B cell (primary cell): ENCODE results near the gene ERBB3. TPM values are rescaled to one million over a fixed set of nuclear protein-coding genes. Genes with fewer than 3 reads are reported as not detected.

ENCODE experiments used
- ATAC-seq: fragments of 200-7000 bp; cut with Tn5 transposase; one replicate; pipeline ENCODE4 v1.10.0; 2021; ENCODE audit warnings: low read depth, mild to moderate bottlenecking, moderate number of reproducible peaks, moderate library complexity
- CTCF ChIA-PET: fragments of 350-600 bp; sonication (Branson Sonifier 250); formaldehyde crosslinking; loops from one replicate; lab custom pipeline; 2021; ENCODE audit warnings: antibody characterized with exemption, inconsistent platforms; lab: Charles Lee
- POLR2A ChIA-PET: fragments of 350-600 bp; sonication (Branson Sonifier 250); formaldehyde crosslinking; loops from one replicate; lab custom pipeline; 2021; ENCODE audit warnings: antibody characterized with exemption; lab: Charles Lee
- DNase-seq: peaks from one replicate; pipeline ENCODE4 v3.0.0; 2013
- H2AFZ ChIP-seq: 2 replicates; pipeline ENCODE4 v1.6.1; 2012; ENCODE audit warnings: mild to moderate bottlenecking, low read depth, low read length; ENCODE audit not compliant: insufficient read depth, poor library complexity, severe bottlenecking
- H3K27ac ChIP-seq, 2 donors: 1 replicate in 1 of 2; 2 replicates in 1 of 2; pipeline ENCODE4 v1.5.1; 2012 to 2013; ENCODE audit warnings: low read length in 2 of 2, mild to moderate bottlenecking in 2 of 2, moderate library complexity in 1 of 2
- H3K27me3 ChIP-seq, 4 experiments: fragments of 200-600 bp in 1 of 4; sonication (generic) in 1 of 4; replicated peaks in 1 of 4; 1 replicate in 2 of 4; 2 replicates in 2 of 4; pipeline versions ENCODE4 v1.6.1 to v1.7.0; 2013 to 2016; ENCODE audit warnings: low read length in 3 of 4, mild to moderate bottlenecking in 2 of 4, mixed read lengths in 1 of 4, moderate library complexity in 1 of 4; ENCODE audit not compliant: insufficient read depth in 4 of 4, control insufficient read depth in 3 of 4; ENCODE audit errors: control extremely low read depth in 1 of 4
- H3K36me3 ChIP-seq, 2 experiments: replicated peaks in 1 of 2; 1 replicate in 1 of 2; 2 replicates in 1 of 2; pipeline versions ENCODE4 v1.6.1 to v1.7.1; 2013; ENCODE audit warnings: low read length in 1 of 2; ENCODE audit not compliant: insufficient read depth in 2 of 2, control insufficient read depth in 1 of 2; ENCODE audit errors: control extremely low read depth in 1 of 2, extremely low read depth in 1 of 2
- H3K4me1 ChIP-seq, 2 donors: fragments of 200-600 bp in 1 of 2; sonication (generic) in 1 of 2; 1 replicate in 1 of 2; 2 replicates in 1 of 2; pipeline versions ENCODE4 v1.5.1 to v1.6.1; 2013 to 2017; ENCODE audit warnings: low read length in 2 of 2; ENCODE audit not compliant: control insufficient read depth in 2 of 2, insufficient read depth in 2 of 2
- H3K4me2 ChIP-seq: replicated peaks from 2 replicates; pipeline ENCODE3; 2012; ENCODE audit warnings: mild to moderate bottlenecking, low read depth, low read length; ENCODE audit not compliant: poor library complexity, severe bottlenecking
- H3K4me3 ChIP-seq, 5 experiments: fragments of 200-600 bp in 1 of 5; sonication (generic) in 1 of 5; 1 replicate in 3 of 5; 2 replicates in 2 of 5; pipeline versions ENCODE4 v1.5.1 to v1.7.0; 2011 to 2016; ENCODE audit warnings: low read length in 4 of 5, mild to moderate bottlenecking in 4 of 5, low read depth in 2 of 5, control low read depth in 1 of 5, moderate library complexity in 1 of 5; ENCODE audit not compliant: insufficient read depth in 1 of 5; ENCODE audit errors: control extremely low read depth in 1 of 5, extremely low read depth in 1 of 5
- H3K79me2 ChIP-seq: fragments of 200-600 bp; sonication (generic); one replicate; pipeline ENCODE4 v1.6.0; 2016; ENCODE audit warnings: low read length; ENCODE audit not compliant: control insufficient read depth, insufficient read depth
- H3K9ac ChIP-seq: fragments of 200-600 bp; sonication (generic); 2 replicates; pipeline ENCODE4 v1.6.1; 2017; ENCODE audit warnings: mild to moderate bottlenecking, low read length, moderate library complexity
- H3K9me3 ChIP-seq, 3 donors: one replicate each; pipeline versions ENCODE4 v1.6.1 to v1.7.1; 2013; ENCODE audit warnings: low read length in 2 of 3; ENCODE audit not compliant: control insufficient read depth in 2 of 3, insufficient read depth in 1 of 3; ENCODE audit errors: control extremely low read depth in 1 of 3
- H4K20me1 ChIP-seq: 2 replicates; pipeline ENCODE4 v1.6.0; 2012; ENCODE audit warnings: mild to moderate bottlenecking, low read length; ENCODE audit not compliant: insufficient read depth, control insufficient read depth, poor library complexity, severe bottlenecking
- H3K27ac Mint-ChIP-seq: one replicate; pipeline ENCODE4 v1.8.0; 2021; ENCODE audit warnings: mixed read lengths
- H3K27me3 Mint-ChIP-seq: one replicate; pipeline ENCODE4 v1.8.0; 2021; ENCODE audit warnings: mixed read lengths
- H3K4me1 Mint-ChIP-seq: one replicate; pipeline ENCODE4 v1.8.0; 2021; ENCODE audit warnings: mixed read lengths
- H3K4me3 Mint-ChIP-seq: one replicate; pipeline ENCODE4 v1.8.0; 2021; ENCODE audit warnings: mixed read lengths
- H3K9me3 Mint-ChIP-seq: one replicate; pipeline ENCODE4 v1.8.0; 2022; ENCODE audit warnings: mixed read lengths; ENCODE audit not compliant: insufficient read depth
- EZH2 ChIP-seq: IDR thresholded peaks from 2 replicates; pipeline ENCODE4 v1.6.1; 2012; ENCODE audit warnings: borderline replicate concordance, low read depth, mild to moderate bottlenecking, moderate library complexity, low read length; ENCODE audit not compliant: insufficient read depth, poor library complexity, severe bottlenecking
- WGBS: methylation state at CpG from one replicate; pipeline ENCODE4 v1.1.5; 2013; ENCODE audit warnings: missing lambda C conversion rate; ENCODE audit not compliant: insufficient coverage; 5-methylcytosine and 5-hydroxymethylcytosine counted together
- intact Hi-C: fragments of 100-400 bp; cut with micrococcal nuclease; formaldehyde crosslinking; loops from one replicate; pipeline ENCODE4 v1.10.0; 2022
- polyA plus RNA-seq: library from polyadenylated mRNA; depleted of rRNA; stranded (reverse); fragments of >200 nt; gene quantifications from 2 replicates; pipeline ENCODE4 v1.2.3, GENCODE V29; 2012
- total RNA-seq, 2 donors: library from RNA; stranded (reverse); fragments of 120-200 nt in 1 of 2; gene quantifications; 1 replicate in 1 of 2; 2 replicates in 1 of 2; pipeline versions ENCODE4 v1.2.3 to v1.2.4, GENCODE V29; 2013 to 2022
- TF ChIP-seq, protein P1 (sequence below): fragments of 200-600 bp; IDR thresholded peaks from one replicate; pipeline ENCODE4 v1.8.0; 2022; ENCODE audit warnings: antibody characterized with exemption, mild to moderate bottlenecking

Gene ERBB3
- total and polyA plus RNA-seq, 2 donors (not counting 1 experiment from before 2014, with no cell fraction given): 0.10 TPM; not detected in 1

DNA sequence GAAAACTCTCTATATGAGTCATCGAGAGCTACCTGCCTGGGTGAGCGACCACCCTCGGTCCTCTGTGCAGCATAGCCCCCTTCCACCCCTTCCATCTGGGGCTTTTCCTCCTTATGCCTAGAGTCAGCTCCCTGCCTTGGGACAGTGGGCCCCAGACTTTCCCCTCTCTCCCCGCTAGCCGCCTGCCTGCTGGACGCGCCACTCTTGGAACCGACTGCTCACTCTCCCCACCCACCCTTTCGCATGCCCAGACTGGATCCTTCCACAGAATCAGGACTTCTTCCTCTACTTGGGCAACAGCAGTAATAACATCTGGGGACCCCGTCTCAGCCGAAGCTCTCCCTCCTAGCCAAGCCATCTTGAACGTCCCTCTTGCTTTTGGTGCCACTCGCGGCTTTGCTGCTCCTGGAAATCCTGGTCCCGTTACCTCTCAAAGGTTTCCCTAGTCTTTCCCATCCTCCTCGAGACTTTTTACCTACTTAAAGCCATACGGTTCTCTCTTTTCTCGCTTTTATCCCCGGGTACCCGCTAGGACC is 48.8 kb downstream of the ERBB3 start:
- ATAC-seq (no peak), DNase-seq (no peak)
- TF ChIP-seq EZH2: no peak
- TF ChIP-seq, protein P1, sequence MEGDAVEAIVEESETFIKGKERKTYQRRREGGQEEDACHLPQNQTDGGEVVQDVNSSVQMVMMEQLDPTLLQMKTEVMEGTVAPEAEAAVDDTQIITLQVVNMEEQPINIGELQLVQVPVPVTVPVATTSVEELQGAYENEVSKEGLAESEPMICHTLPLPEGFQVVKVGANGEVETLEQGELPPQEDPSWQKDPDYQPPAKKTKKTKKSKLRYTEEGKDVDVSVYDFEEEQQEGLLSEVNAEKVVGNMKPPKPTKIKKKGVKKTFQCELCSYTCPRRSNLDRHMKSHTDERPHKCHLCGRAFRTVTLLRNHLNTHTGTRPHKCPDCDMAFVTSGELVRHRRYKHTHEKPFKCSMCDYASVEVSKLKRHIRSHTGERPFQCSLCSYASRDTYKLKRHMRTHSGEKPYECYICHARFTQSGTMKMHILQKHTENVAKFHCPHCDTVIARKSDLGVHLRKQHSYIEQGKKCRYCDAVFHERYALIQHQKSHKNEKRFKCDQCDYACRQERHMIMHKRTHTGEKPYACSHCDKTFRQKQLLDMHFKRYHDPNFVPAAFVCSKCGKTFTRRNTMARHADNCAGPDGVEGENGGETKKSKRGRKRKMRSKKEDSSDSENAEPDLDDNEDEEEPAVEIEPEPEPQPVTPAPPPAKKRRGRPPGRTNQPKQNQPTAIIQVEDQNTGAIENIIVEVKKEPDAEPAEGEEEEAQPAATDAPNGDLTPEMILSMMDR: no peak
- Mint-ChIP-seq H3K4me1 (peaks cover 67% of the 10 kb centered on the region), H3K4me3 (peak overlapping the region; percentile 100), H3K27ac (peak overlapping the region; percentile 98), H3K27me3 (no peaks in the 10 kb centered on the region), H3K9me3 (no peaks in the 10 kb centered on the region)
- Histone ChIP-seq H3K4me2 (peak overlapping the region; percentile 96), H3K4me1 (peaks cover 46 to 54% of the 10 kb centered on the region in 2 donors), H3K9ac (peak overlapping the region; percentile 92), H3K27me3 (no peaks in the 10 kb centered on the region), H3K27ac (peak overlapping the region; percentile 60 to 64), H3K36me3 (peaks cover 3 to 35% of the 10 kb centered on the region in 2 experiments), H3K79me2 (peaks cover 54% of the 10 kb centered on the region), H2AFZ (peak overlapping the region; percentile 78), H3K9me3 (no peaks in the 10 kb centered on the region), H3K4me3 (peak overlapping the region; percentile 88 to 95 (median 92)), H4K20me1 (peaks cover 30% of the 10 kb centered on the region)
- WGBS: 1% methylated on average over 18 of the region's 20 CpGs
- intact Hi-C loops: loop anchor here (1.0 to 5.0 kb wide), 2 partner anchors 131 to 232 kb away; partner anchors contain the start of genes STAT2 and SUOX
- ChIA-PET CTCF (interaction anchor here (0.5 to 13.8 kb wide), 13 partner anchors 9 to 166 kb away, joined by 3 to 247 read pairs (median 9); partner anchors contain the start of genes MYL6, MYL6B, RNF41 and RPL41), POLR2A (interaction anchor here (0.6 to 5.7 kb wide), 10 partner anchors 11 to 384 kb away, joined by 3 to 49 read pairs (median 8); partner anchors contain the start of genes MYL6, MYL6B, PA2G4 and RNF41)
